NCI-H510A treated with DMSO at 0.1 percent for 48 hours (cell line): ENCODE data around the gene TTC28.

ENCODE experiments used
- DNase-seq: peaks from one replicate; lab custom pipeline; 2025; lab: John Stamatoyannopoulos, UW

The TTC28 gene

DNA sequence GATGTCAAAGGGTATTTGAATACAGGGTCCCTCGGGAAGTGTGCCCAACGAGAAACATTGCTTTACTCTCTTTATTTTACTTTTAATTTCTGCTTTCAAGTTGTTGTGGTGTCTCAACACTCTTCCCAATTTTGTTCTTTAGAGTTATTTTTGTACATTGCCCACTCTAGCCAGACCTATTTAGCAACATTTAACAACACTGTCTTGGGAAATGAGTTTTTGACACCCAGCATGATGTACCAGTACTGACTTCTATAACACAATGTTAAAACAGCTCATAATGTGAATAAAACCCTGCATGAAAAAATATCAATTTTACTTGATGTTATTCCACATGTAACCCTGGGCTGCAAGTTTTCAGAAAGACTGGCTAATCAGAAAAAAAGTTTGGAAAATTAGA, 410.4 kb downstream of the TTC28 start:
- no peak for DNase-seq

- no peak for DNase-seq
Measured at GRCh38 chr22:28268850-28269249, 410.8 kb downstream of the TTC28 start.

DNA sequence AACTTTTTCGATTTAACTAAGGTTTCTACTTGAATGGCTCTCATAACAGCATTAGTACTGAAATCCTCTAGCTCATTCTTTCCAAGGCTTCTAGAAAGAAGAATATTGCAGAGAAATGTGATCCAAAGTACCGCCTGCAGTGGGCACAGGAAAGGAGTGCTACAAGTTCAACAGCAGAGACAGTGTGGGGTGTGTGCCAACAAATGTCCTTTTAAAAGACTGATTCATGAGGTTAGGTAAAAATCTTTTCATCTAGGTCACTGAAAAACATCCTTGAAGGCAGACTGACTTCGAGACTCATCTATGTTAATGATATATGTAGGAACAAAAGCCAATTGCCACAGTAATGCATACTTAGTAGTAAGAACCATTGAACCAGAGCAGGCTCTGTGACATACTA, 411.5 kb downstream of the TTC28 start:
- DNase-seq: no peak

GRCh38 chr22:28260619-28261018, 419.0 kb downstream of the TTC28 start:
- no peak for DNase-seq

GRCh38 chr22:28259774-28260312, 419.8 kb downstream of the TTC28 start:
- no peak for DNase-seq

DNA sequence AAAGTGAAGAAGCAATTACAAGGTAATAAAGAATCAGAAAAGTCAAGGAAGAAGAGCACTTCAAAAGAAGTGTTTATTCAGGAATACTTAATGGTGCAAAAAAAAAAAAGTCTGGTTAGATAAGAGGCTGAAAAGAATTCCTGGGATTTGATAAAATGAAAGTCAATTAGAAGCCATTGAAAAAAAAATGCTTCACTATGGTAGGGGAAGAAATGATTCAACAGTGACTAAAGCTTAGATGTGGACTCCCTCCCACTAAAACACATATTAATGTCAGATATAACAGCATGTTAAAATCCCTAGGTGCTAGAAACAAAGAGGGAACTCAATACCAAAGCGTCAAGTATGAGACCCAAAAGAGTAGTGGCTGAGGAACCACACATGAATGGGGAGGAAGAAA, 425.2 kb downstream of the TTC28 start:
- no peak for DNase-seq

DNA sequence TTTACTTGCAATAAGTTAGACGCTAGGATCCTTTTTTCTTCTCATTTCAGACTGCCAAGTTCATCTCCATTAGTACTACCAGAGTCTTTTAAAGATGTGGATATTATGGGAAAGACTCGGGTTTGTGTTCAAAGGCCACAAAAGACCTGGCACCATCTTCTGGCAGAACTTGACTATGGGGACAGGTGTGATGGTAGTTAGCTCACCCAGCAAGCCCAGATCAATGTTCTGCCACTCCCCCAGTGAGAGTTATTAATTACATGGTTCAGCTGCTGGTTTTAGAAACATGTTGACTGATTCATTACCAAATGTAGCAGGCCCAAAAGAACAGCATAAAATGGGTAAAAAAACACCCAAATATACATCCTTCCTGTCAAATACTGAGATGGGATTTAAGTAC, 427.1 kb downstream of the TTC28 start:
- DNase-seq: no peak

- no peak for DNase-seq
Measured at GRCh38 chr22:28250036-28250695, 429.5 kb downstream of the TTC28 start.

DNA sequence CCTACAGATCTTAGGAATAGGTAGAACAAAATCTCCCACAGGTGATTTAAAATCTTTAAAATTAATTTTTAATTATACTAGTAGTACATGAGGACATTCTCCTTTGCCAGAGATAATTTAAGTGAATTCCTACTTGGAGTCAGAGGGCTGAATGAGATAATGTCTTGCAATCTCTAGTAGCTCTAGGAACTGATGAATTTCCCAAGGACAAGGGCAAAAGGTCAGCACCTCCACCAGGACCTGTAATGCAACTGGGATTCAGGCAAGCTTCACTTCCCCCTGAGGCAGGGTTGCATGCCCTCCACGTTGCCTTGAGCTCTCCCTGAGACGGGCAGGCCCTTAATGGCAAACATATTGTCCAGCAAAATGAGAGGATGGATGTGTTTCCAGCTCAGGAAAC, 430.2 kb downstream of the TTC28 start:
- DNase-seq: no peak

GRCh38 chr22:28247667-28248363, 431.8 kb downstream of the TTC28 start:
- DNase-seq: no peak

- DNase-seq: no peak
Measured at GRCh38 chr22:28247136-28247535, 432.5 kb downstream of the TTC28 start.

GRCh38 chr22:28246397-28246796, 433.2 kb downstream of the TTC28 start:
- no peak for DNase-seq

DNA sequence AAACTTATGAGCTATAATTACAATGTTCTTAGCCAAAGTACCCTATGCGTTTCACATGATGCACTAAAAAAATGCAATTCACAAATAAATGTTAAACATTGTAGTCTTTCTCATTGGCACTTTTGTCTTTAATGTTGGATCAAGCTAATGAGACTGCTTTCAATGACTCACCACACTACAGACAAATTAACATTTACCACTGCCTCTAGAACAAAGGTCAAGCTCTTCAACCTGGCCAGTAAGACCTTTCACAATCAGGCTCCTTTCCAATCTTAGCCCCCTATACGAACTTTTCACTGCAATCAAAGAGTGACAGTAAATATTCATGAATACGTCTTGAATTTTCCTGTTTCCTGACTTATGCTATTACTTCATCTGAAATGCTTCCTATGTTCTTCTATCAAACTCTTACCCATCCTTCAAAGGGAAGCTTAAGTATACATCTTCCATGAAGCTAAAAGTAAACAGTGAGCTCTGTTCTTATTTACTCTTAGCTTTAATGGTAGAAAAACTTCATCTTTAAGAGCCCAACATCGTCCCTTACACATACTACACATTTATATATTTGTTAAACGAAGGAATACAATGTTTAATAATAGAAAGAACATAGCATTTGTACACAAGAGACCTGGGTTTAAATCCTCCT, 433.9 kb downstream of the TTC28 start:
- no peak for DNase-seq

- DNase-seq: no peak
Measured at GRCh38 chr22:28244757-28245156, 434.9 kb downstream of the TTC28 start.

- no peak for DNase-seq
Measured at GRCh38 chr22:28243539-28243938, 436.1 kb downstream of the TTC28 start.

DNA sequence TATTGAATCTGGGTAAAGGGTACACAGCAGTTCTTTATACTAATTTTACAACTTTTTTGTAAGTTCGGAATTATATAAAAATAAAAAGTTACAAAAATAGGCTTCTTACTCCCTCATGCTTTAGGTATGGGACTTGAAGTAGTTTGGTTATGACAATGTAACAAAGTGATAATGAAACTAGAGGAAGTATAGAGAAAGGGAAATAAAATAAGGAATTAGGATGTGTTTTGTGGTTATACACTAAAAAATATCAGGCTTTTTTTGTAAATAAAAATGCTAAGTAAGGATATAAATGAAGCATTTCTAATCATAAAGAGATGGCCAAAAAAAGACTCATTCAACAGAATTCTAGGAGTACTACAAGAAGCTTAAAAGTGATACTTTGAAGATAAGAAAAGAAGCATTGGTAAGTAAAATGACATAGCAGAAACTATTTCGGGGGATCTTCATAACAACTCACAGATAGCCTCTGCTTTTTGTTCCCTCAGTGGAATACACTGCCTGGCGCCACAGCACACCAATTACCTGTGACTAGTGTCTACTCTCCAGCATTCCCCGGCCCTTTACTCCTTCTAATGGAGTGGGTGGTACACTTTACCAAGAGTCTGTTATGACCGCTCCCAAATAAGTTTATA, 437.9 kb downstream of the TTC28 start:
- DNase-seq: no peak

GRCh38 chr22:28239941-28240340, 439.7 kb downstream of the TTC28 start:
- DNase-seq: no peak

DNA sequence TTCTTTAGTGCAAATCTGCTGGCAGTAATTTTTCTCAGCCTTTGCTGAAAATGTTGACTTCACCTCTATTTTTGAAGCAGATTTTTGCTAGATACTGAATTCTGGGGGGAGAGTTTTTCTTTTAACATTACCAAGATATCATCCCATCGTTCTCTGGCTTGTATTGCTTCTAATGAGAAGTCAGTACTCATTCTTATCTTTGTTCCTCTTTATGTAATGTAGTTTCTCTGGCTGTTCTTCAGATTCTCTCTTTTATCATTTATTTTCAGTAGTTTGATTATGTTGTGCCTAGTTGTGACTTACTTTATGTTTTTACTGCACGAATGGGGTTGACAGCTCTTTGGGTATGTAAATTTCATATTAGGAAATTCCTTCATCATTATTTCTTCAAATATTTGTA, 441.9 kb downstream of the TTC28 start:
- no peak for DNase-seq

- DNase-seq: no peak
Measured at GRCh38 chr22:28237112-28237511, 442.5 kb downstream of the TTC28 start.

- no peak for DNase-seq
Measured at GRCh38 chr22:28232204-28232603, 447.4 kb downstream of the TTC28 start.

GRCh38 chr22:28231441-28231840, 448.2 kb downstream of the TTC28 start:
- no peak for DNase-seq

DNA sequence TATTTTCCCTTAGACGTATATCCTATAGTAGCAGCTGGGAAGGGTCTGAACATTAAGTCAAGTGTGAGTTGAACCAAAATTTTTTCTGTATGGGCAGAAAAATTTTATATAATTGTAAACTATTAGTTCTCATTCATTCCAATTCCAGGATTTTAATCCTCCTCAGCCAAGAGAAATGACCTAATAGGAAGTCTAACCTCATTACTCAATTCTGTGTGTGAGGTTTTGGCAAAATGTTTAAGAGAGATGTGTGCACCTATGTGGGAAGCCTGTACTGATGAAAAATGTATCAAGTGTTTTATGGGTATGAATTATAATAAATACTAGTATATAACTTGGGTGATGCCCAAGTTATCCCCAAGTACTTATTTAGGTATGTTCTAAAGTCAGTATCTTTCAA, 449.0 kb downstream of the TTC28 start:
- DNase-seq: no peak
